ENCODE measurements around the gene SIK2. TPM values are rescaled to one million over a fixed set of nuclear protein-coding genes. Genes with fewer than 3 reads are reported as not detected.
A peak's percentile ranks its signal among the peaks of the same experiment; 100 is the strongest.

Gene SIK2
- total and polyA plus RNA-seq, 10 donors: 1.7 to 23.8 (median 14.9) TPM

DNA sequence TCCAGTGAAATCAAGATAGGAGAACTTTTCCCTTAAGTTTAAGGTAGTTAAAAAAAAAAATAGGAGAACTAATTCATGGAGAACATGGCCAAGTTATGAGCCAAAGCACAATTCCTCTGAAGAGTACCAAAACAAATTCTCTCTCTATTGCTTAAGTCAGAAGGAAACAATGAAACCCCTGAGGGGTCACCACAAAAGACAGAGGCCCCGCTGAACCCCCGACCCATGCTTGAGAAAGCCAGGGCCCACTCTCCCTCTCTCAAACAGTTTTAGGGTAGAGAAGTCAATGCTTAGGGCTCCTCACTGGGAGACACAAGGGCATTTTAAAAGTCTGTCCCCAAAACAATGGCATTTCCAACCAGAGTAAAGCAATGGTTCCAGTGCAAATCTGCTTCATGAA is 137.1 kb downstream of the SIK2 start:
- intact Hi-C loops (cut with DNase I; ENCODE audit: low total_unique reads): no loop called here
- TF ChIP-seq CTCF (IDR thresholded peaks at IDR 0.05 in 8 of 11, conservative IDR thresholded peaks at IDR 0.05 in 3 of 11) (no peak), POLR2AphosphoS5 (IDR thresholded peaks at IDR 0.05) (no peak), POLR2A (IDR thresholded peaks at IDR 0.05) (no peak)
- 76 to 94% (median 80%) methylated on average over 2 of the region's 2 CpGs for WGBS, 5 donors
- Histone ChIP-seq H3K27ac (no peak overlapping the region), H3K27me3 (replicated peaks in 1 of 7) (no peaks in the 10 kb centered on the region), H3K36me3 (peaks cover 0 to 72% (median 35%) of the 10 kb centered on the region in 6 donors), H3K4me3 (no peak overlapping the region), H3K9me3 (no peaks in the 10 kb centered on the region), H3K4me1 (peaks cover 0 to 37% (median 20%) of the 10 kb centered on the region in 6 donors)
- DNase-seq: no peak

GRCh38 chr11:111741751-111742150 is 139.5 kb downstream of the SIK2 start:
- intact Hi-C loops (cut with DNase I; ENCODE audit: low total_unique reads): no loop called here
- DNase-seq: no peak
- H3K4me1 ChIP-seq: peaks cover 0 to 25% (median 8%) of the 10 kb centered on the region in 6 donors
- H3K27ac ChIP-seq: no peak overlapping the region
- no peak overlapping the region for H3K4me3 ChIP-seq
- H3K9me3 ChIP-seq: no peaks in the 10 kb centered on the region
- H3K36me3 ChIP-seq: peaks cover 0 to 96% (median 51%) of the 10 kb centered on the region in 6 donors
- 81 to 86% (median 83%) methylated on average over 2 of the region's 2 CpGs for WGBS, 5 donors
- TF ChIP-seq POLR2A (IDR thresholded peaks at IDR 0.05): no peak
- TF ChIP-seq POLR2AphosphoS5 (IDR thresholded peaks at IDR 0.05): no peak
- TF ChIP-seq CTCF (IDR thresholded peaks at IDR 0.05 in 8 of 11, conservative IDR thresholded peaks at IDR 0.05 in 3 of 11): no peak
- H3K27me3 ChIP-seq (replicated peaks in 1 of 7): no peaks in the 10 kb centered on the region

- H3K27ac ChIP-seq: no peak overlapping the region
- H3K27me3 ChIP-seq (replicated peaks in 1 of 7): no peaks in the 10 kb centered on the region
- no peaks in the 10 kb centered on the region for H3K9me3 ChIP-seq
- H3K4me3 ChIP-seq: no peak overlapping the region
- TF ChIP-seq POLR2A (IDR thresholded peaks at IDR 0.05) (no peak), CTCF (IDR thresholded peaks at IDR 0.05 in 8 of 11, conservative IDR thresholded peaks at IDR 0.05 in 3 of 11) (no peak), POLR2AphosphoS5 (IDR thresholded peaks at IDR 0.05) (no peak)
- intact Hi-C loops (cut with DNase I; ENCODE audit: low total_unique reads): no loop called here
- WGBS, 5 donors: 95 to 100% (median 96%) methylated on average over 2 of the region's 2 CpGs
- H3K36me3 ChIP-seq: peaks cover 0 to 98% (median 65%) of the 10 kb centered on the region in 6 donors
- no peak for DNase-seq
- peaks cover 0 to 11% (median 2%) of the 10 kb centered on the region in 6 donors for H3K4me1 ChIP-seq
Measured at GRCh38 chr11:111743700-111744099, 141.5 kb downstream of the SIK2 start.

DNA sequence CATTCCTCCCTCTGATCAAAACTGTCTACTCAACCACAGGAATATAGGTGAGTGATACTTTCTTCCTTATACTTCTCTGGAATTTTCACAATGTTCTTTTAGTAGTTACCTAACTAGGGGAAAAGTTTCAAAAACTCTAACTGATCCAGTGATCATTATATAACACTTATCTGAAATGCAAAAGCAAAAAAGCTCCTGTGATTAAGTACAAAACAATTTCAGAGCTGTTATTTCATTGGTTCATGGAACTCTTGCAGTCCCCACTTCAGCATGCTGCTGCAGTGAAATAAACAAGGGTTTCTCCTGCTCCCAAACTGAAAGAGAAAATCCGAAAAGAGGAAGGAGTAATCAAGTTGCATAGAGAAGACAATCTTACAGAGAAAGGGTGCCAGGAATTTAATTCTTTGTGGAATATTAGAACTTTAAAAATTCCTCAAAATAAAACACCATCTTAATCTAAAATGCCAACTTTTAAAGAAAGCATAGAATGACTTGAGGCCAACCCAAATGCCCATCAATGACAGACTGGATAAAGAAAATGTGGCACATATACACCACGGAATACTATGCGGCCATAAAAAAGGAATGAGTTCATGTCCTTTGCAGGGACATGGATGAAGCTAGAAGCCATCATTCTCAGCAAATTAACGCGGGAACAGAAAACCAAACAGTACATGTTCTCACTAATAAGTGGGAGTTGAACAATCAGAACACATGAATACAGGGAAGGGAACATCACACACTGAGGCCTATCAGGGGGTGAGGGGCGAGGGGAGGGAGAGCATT is 143.7 kb downstream of the SIK2 start:
- Histone ChIP-seq H3K4me3 (no peak overlapping the region), H3K9me3 (no peaks in the 10 kb centered on the region), H3K27ac (peak overlapping the region in 5 of 8 donors; percentile 6 to 33 (median 31)), H3K36me3 (peaks cover 0 to 100% (median 78%) of the 10 kb centered on the region in 6 donors), H3K27me3 (replicated peaks in 1 of 7) (no peaks in the 10 kb centered on the region), H3K4me1 (peaks cover 0 to 11% (median 2%) of the 10 kb centered on the region in 6 donors)
- no peak for TF ChIP-seq POLR2AphosphoS5 (IDR thresholded peaks at IDR 0.05)
- TF ChIP-seq POLR2A (IDR thresholded peaks at IDR 0.05): no peak
- no peak for TF ChIP-seq CTCF (IDR thresholded peaks at IDR 0.05 in 8 of 11, conservative IDR thresholded peaks at IDR 0.05 in 3 of 11)
- DNase-seq: no peak
- WGBS, 5 donors: 89 to 94% (median 92%) methylated on average over 6 of the region's 6 CpGs
- intact Hi-C loops (cut with DNase I; ENCODE audit: low total_unique reads): no loop called here

All from spleen (tissue), 11 donors.